Measurements from ENCODE around the gene NUDT1.

DNA sequence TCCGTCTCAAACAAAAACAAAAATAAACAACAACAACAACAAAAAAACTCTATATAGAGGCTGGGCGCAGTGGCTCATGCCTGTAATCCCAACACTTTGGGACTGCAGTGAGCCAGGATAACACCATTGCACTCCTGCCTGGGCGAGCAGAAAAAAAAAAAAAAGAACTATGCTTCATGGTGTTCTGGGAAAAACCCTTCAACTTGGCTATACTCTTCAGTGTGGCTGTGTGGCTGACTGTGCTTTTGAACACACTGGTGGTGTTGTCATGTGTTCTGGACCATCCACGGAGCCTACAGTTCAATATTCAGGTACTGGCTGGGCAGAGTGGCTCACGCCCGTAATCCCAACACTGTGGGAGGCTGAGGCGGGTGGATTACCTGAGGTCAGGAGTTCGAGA is 45.7 kb downstream of the NUDT1 start:
- no peak for TF ChIP-seq POLR2A (IDR thresholded peaks at IDR 0.05)
- TF ChIP-seq, protein P1, sequence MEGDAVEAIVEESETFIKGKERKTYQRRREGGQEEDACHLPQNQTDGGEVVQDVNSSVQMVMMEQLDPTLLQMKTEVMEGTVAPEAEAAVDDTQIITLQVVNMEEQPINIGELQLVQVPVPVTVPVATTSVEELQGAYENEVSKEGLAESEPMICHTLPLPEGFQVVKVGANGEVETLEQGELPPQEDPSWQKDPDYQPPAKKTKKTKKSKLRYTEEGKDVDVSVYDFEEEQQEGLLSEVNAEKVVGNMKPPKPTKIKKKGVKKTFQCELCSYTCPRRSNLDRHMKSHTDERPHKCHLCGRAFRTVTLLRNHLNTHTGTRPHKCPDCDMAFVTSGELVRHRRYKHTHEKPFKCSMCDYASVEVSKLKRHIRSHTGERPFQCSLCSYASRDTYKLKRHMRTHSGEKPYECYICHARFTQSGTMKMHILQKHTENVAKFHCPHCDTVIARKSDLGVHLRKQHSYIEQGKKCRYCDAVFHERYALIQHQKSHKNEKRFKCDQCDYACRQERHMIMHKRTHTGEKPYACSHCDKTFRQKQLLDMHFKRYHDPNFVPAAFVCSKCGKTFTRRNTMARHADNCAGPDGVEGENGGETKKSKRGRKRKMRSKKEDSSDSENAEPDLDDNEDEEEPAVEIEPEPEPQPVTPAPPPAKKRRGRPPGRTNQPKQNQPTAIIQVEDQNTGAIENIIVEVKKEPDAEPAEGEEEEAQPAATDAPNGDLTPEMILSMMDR (IDR thresholded peaks at IDR 0.05), result no peak
